ENCODE measurements around the gene DES. TPM values are rescaled to one million over a fixed set of nuclear protein-coding genes. Genes with fewer than 3 reads are reported as not detected.

The DES gene
- total RNA-seq, 1 donor from 2014 or later, result 15,954 TPM

DNA sequence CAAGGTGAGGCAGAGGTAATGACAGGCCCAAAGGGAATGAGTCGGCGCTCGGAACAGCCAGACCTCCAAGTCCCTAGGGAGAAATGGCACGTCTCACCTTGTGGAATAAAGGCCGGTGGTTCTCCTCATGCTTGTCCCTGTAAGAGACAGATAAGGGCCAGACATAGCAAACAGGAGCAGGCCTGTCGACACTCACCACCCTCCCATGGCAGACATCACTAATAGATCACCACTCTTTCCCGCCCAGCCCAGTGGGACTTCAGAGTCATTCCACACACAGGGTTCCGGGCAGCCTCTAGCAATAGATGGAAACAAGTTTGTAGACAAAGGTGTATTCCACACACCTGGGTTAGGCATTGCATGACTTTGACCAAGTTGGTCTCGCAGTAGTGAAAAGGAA lies 36.7 kb upstream of the DES start:
- TF ChIP-seq CTCF (IDR thresholded peaks at IDR 0.05; ENCODE audit: borderline replicate concordance), result no peak

DNA sequence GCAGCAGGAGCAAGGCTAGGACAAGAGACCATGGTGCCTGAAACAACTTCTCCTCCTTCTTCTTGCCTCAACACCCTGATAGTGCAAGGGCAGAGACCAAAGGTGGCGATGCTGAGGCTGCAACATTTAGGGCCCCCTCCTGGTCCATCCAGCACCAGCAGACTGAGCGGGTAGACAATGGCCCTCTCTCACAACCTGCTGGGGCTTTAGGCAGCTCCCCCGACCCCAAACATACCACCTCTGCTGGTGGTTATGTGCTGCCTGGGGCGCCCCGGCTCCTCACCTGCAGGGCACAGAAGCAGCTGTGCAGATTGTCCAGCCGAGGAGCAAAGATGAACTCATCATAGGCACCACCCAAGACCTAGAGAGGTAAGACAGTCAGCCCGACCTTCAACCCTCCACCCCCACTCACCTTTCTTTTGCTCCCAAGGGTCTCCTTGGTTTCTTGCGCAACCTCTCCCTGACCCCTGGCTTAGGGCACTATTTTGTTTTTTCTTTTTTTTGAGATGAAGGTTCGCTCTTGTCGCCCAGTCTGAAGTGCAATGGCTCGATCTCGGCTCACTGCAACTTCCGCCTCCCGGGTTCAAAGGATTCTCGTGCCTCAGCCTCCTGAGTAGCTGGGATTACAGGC lies 34.0 kb upstream of the DES start:
- peaks cover 64% of the 10 kb centered on the region for H3K36me3 ChIP-seq
- H3K4me1 ChIP-seq, result peaks cover 31% of the 10 kb centered on the region
- intact Hi-C loops (cut with micrococcal nuclease), result no loop called here
- no peaks in the 10 kb centered on the region for H3K9me3 ChIP-seq (replicated peaks)
- no peaks in the 10 kb centered on the region for H3K27me3 ChIP-seq (ENCODE audit: low read depth)
- H3K27ac ChIP-seq (replicated peaks), result no peak overlapping the region
- no peak for DNase-seq
- TF ChIP-seq CTCF (IDR thresholded peaks at IDR 0.05; ENCODE audit: borderline replicate concordance), result no peak
- no peak overlapping the region for H3K4me3 ChIP-seq

More for the DNA sequence above, 36.7 kb upstream of the DES start:
- Histone ChIP-seq H3K9me3 (replicated peaks) (no peaks in the 10 kb centered on the region), H3K27ac (replicated peaks) (no peak overlapping the region), H3K27me3 (ENCODE audit: low read depth) (no peaks in the 10 kb centered on the region), H3K4me1 (peaks cover 26% of the 10 kb centered on the region), H3K4me3 (no peak overlapping the region), H3K36me3 (peaks cover 66% of the 10 kb centered on the region)
- intact Hi-C loops (cut with micrococcal nuclease), result no loop called here
- no peak for DNase-seq

- peaks cover 31% of the 10 kb centered on the region for H3K4me1 ChIP-seq
- intact Hi-C loops (cut with micrococcal nuclease), result no loop called here
- no peaks in the 10 kb centered on the region for H3K9me3 ChIP-seq (replicated peaks)
- peak overlapping the region; percentile 21 for H3K27ac ChIP-seq (replicated peaks)
- H3K4me3 ChIP-seq, result no peak overlapping the region
- no peak for TF ChIP-seq CTCF (IDR thresholded peaks at IDR 0.05; ENCODE audit: borderline replicate concordance)
- no peak for DNase-seq
- no peaks in the 10 kb centered on the region for H3K27me3 ChIP-seq (ENCODE audit: low read depth)
- peaks cover 64% of the 10 kb centered on the region for H3K36me3 ChIP-seq
Measured at GRCh38 chr2:219384859-219385258, 33.3 kb upstream of the DES start.

DNA sequence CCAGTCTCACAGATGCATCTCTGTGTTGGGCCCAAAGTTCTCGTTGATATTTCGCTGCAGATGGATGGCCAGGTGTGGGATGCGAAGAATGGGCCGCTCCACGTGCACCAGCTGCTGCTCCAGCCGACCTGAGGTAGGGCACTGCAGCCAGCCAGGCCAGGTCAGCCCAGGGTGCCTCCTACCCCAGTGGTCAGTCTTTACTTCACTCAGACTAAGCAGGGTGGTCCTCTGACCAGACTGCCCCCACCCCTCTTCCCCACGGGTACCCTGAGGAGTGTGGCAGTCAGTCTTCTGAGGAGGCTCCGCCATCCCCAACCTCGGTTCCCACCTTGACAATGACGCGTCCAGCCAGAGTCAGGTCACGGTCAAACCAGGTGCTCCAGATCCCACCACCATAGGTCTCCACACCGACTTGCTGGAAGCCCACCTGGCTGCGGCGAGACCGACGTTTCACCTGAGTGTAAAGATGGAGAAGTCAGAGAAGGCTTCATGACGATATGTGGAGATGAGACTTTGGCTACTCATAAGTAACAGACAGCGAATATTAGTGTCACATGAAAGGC lies 32.1 kb upstream of the DES start:
- H3K27ac ChIP-seq (replicated peaks), result no peak overlapping the region
- H3K9me3 ChIP-seq (replicated peaks), result no peaks in the 10 kb centered on the region
- intact Hi-C loops (cut with micrococcal nuclease), result no loop called here
- no peak for TF ChIP-seq CTCF (IDR thresholded peaks at IDR 0.05; ENCODE audit: borderline replicate concordance)
- H3K4me1 ChIP-seq, result peaks cover 31% of the 10 kb centered on the region
- H3K27me3 ChIP-seq (ENCODE audit: low read depth), result no peaks in the 10 kb centered on the region
- peaks cover 56% of the 10 kb centered on the region for H3K36me3 ChIP-seq
- no peak for DNase-seq
- peak overlapping the region; percentile 94 for H3K4me3 ChIP-seq

- Histone ChIP-seq H3K36me3 (peaks cover 49% of the 10 kb centered on the region), H3K9me3 (replicated peaks) (no peaks in the 10 kb centered on the region), H3K27ac (replicated peaks) (peak overlapping the region; percentile 98), H3K4me1 (peaks cover 31% of the 10 kb centered on the region), H3K27me3 (ENCODE audit: low read depth) (no peaks in the 10 kb centered on the region), H3K4me3 (peak overlapping the region; percentile 94)
- no peak for DNase-seq
- intact Hi-C loops (cut with micrococcal nuclease), result no loop called here
- no peak for TF ChIP-seq CTCF (IDR thresholded peaks at IDR 0.05; ENCODE audit: borderline replicate concordance)
Measured at GRCh38 chr2:219386532-219387280, 31.5 kb upstream of the DES start.
